SU-DHL-6 (cell line): ENCODE data around the gene LEFTY1.

ENCODE experiments used
- H2AFZ ChIP-seq: fragments of 200-600 bp; sonication (generic); 2 replicates; pipeline ENCODE4 v1.6.1; 2014; ENCODE audit warnings: low read depth, mild to moderate bottlenecking, moderate library complexity, mixed read lengths, antibody characterized with exemption, low read length; ENCODE audit not compliant: severe bottlenecking
- H3F3A ChIP-seq: fragments of 200-600 bp; shearing (Covaris generic); 2 replicates; pipeline ENCODE4 v1.6.0; 2016; ENCODE audit warnings: antibody characterized with exemption, mild to moderate bottlenecking; ENCODE audit not compliant: insufficient read depth
- H3K27ac ChIP-seq: fragments of 200-600 bp; sonication (generic); 2 replicates; pipeline ENCODE4 v1.5.1; 2016; ENCODE audit warnings: low read depth, mild to moderate bottlenecking, low read length, moderate library complexity, mixed read lengths
- H3K27me3 ChIP-seq: fragments of 200-600 bp; sonication (generic), shearing (Covaris generic); 2 replicates; pipeline ENCODE4 v1.6.0; 2014; ENCODE audit warnings: mild to moderate bottlenecking, low read length
- H3K36me3 ChIP-seq: fragments of 200-600 bp; sonication (generic); 2 replicates; pipeline ENCODE4 v1.6.1; 2014; ENCODE audit warnings: mild to moderate bottlenecking, low read length, mixed read lengths
- H3K4me2 ChIP-seq: fragments of 300-600, 200-600 bp; shearing (Covaris generic), sonication (generic); 2 replicates; pipeline ENCODE4 v1.6.0; 2014; ENCODE audit warnings: low read length, low read depth, mild to moderate bottlenecking; ENCODE audit not compliant: poor library complexity, severe bottlenecking
- H3K4me3 ChIP-seq: fragments of 200-600 bp; sonication (generic); 2 replicates; pipeline ENCODE4 v1.5.1; 2014; ENCODE audit warnings: antibody characterized with exemption, low read length, mild to moderate bottlenecking, mixed read lengths; ENCODE audit not compliant: insufficient read depth, poor library complexity, severe bottlenecking
- H3K79me2 ChIP-seq: fragments of 200-600 bp; sonication (generic); 2 replicates; pipeline ENCODE4 v1.6.1; 2014; ENCODE audit warnings: mild to moderate bottlenecking, low read length, moderate library complexity; ENCODE audit not compliant: insufficient read depth
- H3K9ac ChIP-seq: fragments of 200-600 bp; sonication (generic); 2 replicates; pipeline ENCODE4 v1.7.0; 2014; ENCODE audit warnings: mild to moderate bottlenecking, low read length
- H3K9me2 ChIP-seq: fragments of 200-600 bp; sonication (generic); replicated peaks from 2 replicates; pipeline ENCODE4 v1.6.1; 2014; ENCODE audit warnings: low read length; ENCODE audit not compliant: insufficient read depth
- H3K9me3 ChIP-seq: fragments of 200-600 bp; sonication (generic); 2 replicates; pipeline ENCODE4 v1.6.1; 2014; ENCODE audit warnings: low read length, mixed read lengths; ENCODE audit not compliant: insufficient read depth
- H4K20me1 ChIP-seq: fragments of 200-600 bp; sonication (generic); 2 replicates; pipeline ENCODE4 v1.6.1; 2014; ENCODE audit warnings: low read depth, mild to moderate bottlenecking, antibody characterized with exemption, low read length, moderate library complexity, mixed read lengths
- CTCF ChIP-seq: fragments of 200-600 bp; sonication (generic); IDR thresholded peaks from one replicate; pipeline ENCODE4 v1.5.1; 2017; ENCODE audit warnings: antibody characterized with exemption, mild to moderate bottlenecking, low read length, moderate library complexity; ENCODE audit not compliant: insufficient read depth, poor library complexity, severe bottlenecking
- EZH2phosphoT487 ChIP-seq: fragments of 200-600 bp; sonication (generic), shearing (Covaris generic); conservative IDR thresholded peaks from 2 replicates; pipeline ENCODE4 v1.6.1; 2018; ENCODE audit warnings: mild to moderate bottlenecking, antibody characterized with exemption, low read length, moderate library complexity, mixed read lengths

LEFTY1 gene

DNA sequence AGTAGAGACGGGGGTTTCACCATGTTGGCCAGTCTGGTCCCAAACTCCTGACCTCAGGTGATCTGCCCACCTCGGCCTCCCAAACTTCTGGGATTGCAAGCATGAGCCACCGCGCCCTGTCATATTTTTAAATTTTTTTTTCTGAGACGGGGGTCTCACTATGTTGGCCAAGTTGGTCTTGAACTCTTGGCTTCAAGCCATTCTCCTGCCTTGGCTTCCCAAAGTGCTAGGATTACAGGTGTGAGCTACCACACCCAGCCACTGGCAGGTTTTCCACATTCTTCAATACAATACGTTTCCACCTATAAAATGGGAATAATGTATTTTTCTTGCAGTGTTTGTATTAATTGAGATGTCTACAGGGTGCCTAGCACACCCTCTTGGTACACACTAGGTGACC lies 3.4 kb upstream of the LEFTY1 start:
- H3K27me3 ChIP-seq, result no peaks in the 10 kb centered on the region
- no peaks in the 10 kb centered on the region for H4K20me1 ChIP-seq
- H3K36me3 ChIP-seq, result no peaks in the 10 kb centered on the region
- TF ChIP-seq CTCF (no peak), EZH2phosphoT487 (no peak)
- H3K9me3 ChIP-seq, result no peaks in the 10 kb centered on the region
- no peak overlapping the region for H3K4me3 ChIP-seq
- H2AFZ ChIP-seq, result no peak overlapping the region
- H3K27ac ChIP-seq, result no peak overlapping the region
- no peak overlapping the region for H3K9ac ChIP-seq
- no peak overlapping the region for H3K4me2 ChIP-seq
- H3F3A ChIP-seq, result 0 out of 2 replicates have a peak, but pooled peaks cover under 1% of the 10 kb centered on the region
- H3K9me2 ChIP-seq, result no peaks in the 10 kb centered on the region
- H3K79me2 ChIP-seq, result no peaks in the 10 kb centered on the region

GRCh38 chr1:225891229-225891972 lies 2.5 kb upstream of the LEFTY1 start:
- H3K9me3 ChIP-seq, result no peaks in the 10 kb centered on the region
- no peak overlapping the region for H3K27ac ChIP-seq
- no peak overlapping the region for H3K4me3 ChIP-seq
- no peaks in the 10 kb centered on the region for H3K36me3 ChIP-seq
- no peaks in the 10 kb centered on the region for H3K79me2 ChIP-seq
- H2AFZ ChIP-seq, result no peak overlapping the region
- no peak overlapping the region for H3K4me2 ChIP-seq
- no peaks in the 10 kb centered on the region for H3F3A ChIP-seq
- H4K20me1 ChIP-seq, result no peaks in the 10 kb centered on the region
- H3K9me2 ChIP-seq, result no peaks in the 10 kb centered on the region
- H3K27me3 ChIP-seq, result no peaks in the 10 kb centered on the region
- no peak overlapping the region for H3K9ac ChIP-seq
- TF ChIP-seq EZH2phosphoT487, result no peak
- no peak for TF ChIP-seq CTCF

- Histone ChIP-seq H3K36me3 (no peaks in the 10 kb centered on the region), H3K4me3 (no peak overlapping the region), H4K20me1 (no peaks in the 10 kb centered on the region), H2AFZ (no peak overlapping the region), H3K9ac (no peak overlapping the region), H3K27ac (no peak overlapping the region), H3F3A (no peaks in the 10 kb centered on the region), H3K4me2 (no peak overlapping the region), H3K9me3 (no peaks in the 10 kb centered on the region), H3K27me3 (no peaks in the 10 kb centered on the region), H3K79me2 (no peaks in the 10 kb centered on the region), H3K9me2 (no peaks in the 10 kb centered on the region)
- TF ChIP-seq EZH2phosphoT487, result no peak
- no peak for TF ChIP-seq CTCF
These were observed 1.6 kb upstream of the LEFTY1 start for GRCh38 chr1:225890346-225891228.
